ENCODE measurements around the gene EML6.

DNA sequence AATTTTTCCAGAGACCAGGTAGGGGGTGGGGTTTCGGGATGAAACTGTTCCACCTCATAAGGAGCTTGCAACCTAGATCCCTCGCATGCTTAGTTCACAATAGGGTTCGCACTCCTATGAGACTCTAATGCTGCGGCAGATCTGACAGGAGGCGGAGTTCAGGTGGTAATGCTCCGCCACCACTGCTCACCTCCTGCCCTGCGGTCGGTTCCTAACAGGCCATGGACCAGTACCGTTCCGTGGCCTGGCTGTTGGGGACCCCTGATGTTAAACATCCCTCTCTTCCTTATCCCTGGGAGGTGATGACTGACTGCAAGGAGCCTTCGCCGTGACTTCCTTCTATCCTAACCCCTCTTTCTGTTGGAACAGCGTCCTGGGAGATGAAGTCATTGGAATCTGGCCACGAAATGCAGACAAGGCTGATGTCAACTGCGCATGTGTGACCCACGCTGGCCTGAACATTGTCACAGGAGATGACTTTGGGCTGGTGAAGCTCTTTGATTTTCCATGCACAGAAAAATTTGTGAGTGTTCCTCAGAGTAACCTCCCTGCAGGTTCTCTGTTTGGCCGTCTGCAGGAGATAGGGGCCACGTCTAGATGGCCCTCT lies 244.4 kb downstream of the EML6 start:
- TF ChIP-seq CHD2 (IDR thresholded peaks at IDR 0.05; ENCODE audit: borderline replicate concordance, low read depth, low read length) (no peak), ZNF384 (IDR thresholded peaks at IDR 0.05; ENCODE audit: borderline replicate concordance, low read depth, low read length) (no peak)

All from GM12878 (cell line).